RCC 7860 (cell line): Measurements from ENCODE around the gene TRAPPC10.

ENCODE experiments used
- DNase-seq: peaks from one replicate; pipeline ENCODE4 v3.0.0-alpha.2; 2015; ENCODE audit warnings: low spot score
- FAIRE-seq: peaks from 2 replicates; lab custom pipeline; 2012; peaks lifted over from hg19 to GRCh38; lab: Jason Lieb, UNC

The TRAPPC10 gene

GRCh38 chr21:44029460-44030087, 17.5 kb downstream of the TRAPPC10 start:
- no peak for FAIRE-seq
- no peak for DNase-seq

- DNase-seq (no peak), FAIRE-seq (no peak)
Observed at GRCh38 chr21:44035244-44035643, 23.1 kb downstream of the TRAPPC10 start.

- FAIRE-seq (no peak), DNase-seq (no peak)
Observed at GRCh38 chr21:44038063-44038462, 26.0 kb downstream of the TRAPPC10 start.

- FAIRE-seq (no peak), DNase-seq (no peak)
Observed at GRCh38 chr21:44039828-44040227, 27.7 kb downstream of the TRAPPC10 start.

GRCh38 chr21:44043613-44044012, 31.5 kb downstream of the TRAPPC10 start:
- no peak for FAIRE-seq
- DNase-seq, result no peak

GRCh38 chr21:44046734-44047133, 34.6 kb downstream of the TRAPPC10 start:
- DNase-seq, result no peak

GRCh38 chr21:44047996-44048560, 36.0 kb downstream of the TRAPPC10 start:
- FAIRE-seq (no peak), DNase-seq (no peak)

More at GRCh38 chr21:44046734-44047133, 34.6 kb downstream of the TRAPPC10 start:
- no peak for FAIRE-seq

GRCh38 chr21:44049182-44049581, 37.1 kb downstream of the TRAPPC10 start:
- FAIRE-seq (no peak), DNase-seq (no peak)

- no peak for DNase-seq
- no peak for FAIRE-seq
Observed at GRCh38 chr21:44049606-44050005, 37.5 kb downstream of the TRAPPC10 start.

- no peak for FAIRE-seq
- no peak for DNase-seq
Observed at GRCh38 chr21:44050276-44050675, 38.2 kb downstream of the TRAPPC10 start.

- DNase-seq (no peak), FAIRE-seq (no peak)
Observed at GRCh38 chr21:44051462-44051941, 39.4 kb downstream of the TRAPPC10 start.

GRCh38 chr21:44052071-44052829, 40.1 kb downstream of the TRAPPC10 start:
- FAIRE-seq, result no peak
- no peak for DNase-seq

- DNase-seq (no peak), FAIRE-seq (no peak)
Observed at GRCh38 chr21:44052830-44053226, 40.7 kb downstream of the TRAPPC10 start.

GRCh38 chr21:44053567-44053966, 41.5 kb downstream of the TRAPPC10 start:
- DNase-seq, result no peak
- no peak for FAIRE-seq

- DNase-seq, result no peak
- no peak for FAIRE-seq
Observed at GRCh38 chr21:44054710-44055109, 42.6 kb downstream of the TRAPPC10 start.

- DNase-seq, result no peak
- no peak for FAIRE-seq
Observed at GRCh38 chr21:44057055-44057454, 44.9 kb downstream of the TRAPPC10 start.

- FAIRE-seq (no peak), DNase-seq (no peak)
Observed at GRCh38 chr21:44057960-44058651, 46.0 kb downstream of the TRAPPC10 start.

- DNase-seq (no peak), FAIRE-seq (no peak)
Observed at GRCh38 chr21:44058652-44058964, 46.5 kb downstream of the TRAPPC10 start.

- FAIRE-seq, result no peak
- no peak for DNase-seq
Observed at GRCh38 chr21:44058981-44059380, 46.9 kb downstream of the TRAPPC10 start.

- DNase-seq, result no peak
- no peak for FAIRE-seq
Observed at GRCh38 chr21:44059710-44060109, 47.6 kb downstream of the TRAPPC10 start.

GRCh38 chr21:44062380-44062779, 50.3 kb downstream of the TRAPPC10 start:
- DNase-seq (no peak), FAIRE-seq (no peak)
